Head of caudate nucleus (tissue), 42 donors: ENCODE results near the gene LDLRAD3.
"Not testable (repeated sequence)": the region's sequence is repeated elsewhere in the genome, so short reads cannot be mapped to it uniquely, and the experiment has no call there.

ENCODE experiments used
- DNase-seq, 42 donors: peaks; one replicate each; pipeline versions ENCODE4 v3.0.0 to v3.0.0-alpha.2; 2020 to 2021; ENCODE audit warnings: mixed read lengths in 7 of 42
- intact Hi-C: fragments of 100-400 bp; cut with DNase I; formaldehyde crosslinking; loops from one replicate; pipeline ENCODE4 v1.15.0; 2022

LDLRAD3 gene

DNA sequence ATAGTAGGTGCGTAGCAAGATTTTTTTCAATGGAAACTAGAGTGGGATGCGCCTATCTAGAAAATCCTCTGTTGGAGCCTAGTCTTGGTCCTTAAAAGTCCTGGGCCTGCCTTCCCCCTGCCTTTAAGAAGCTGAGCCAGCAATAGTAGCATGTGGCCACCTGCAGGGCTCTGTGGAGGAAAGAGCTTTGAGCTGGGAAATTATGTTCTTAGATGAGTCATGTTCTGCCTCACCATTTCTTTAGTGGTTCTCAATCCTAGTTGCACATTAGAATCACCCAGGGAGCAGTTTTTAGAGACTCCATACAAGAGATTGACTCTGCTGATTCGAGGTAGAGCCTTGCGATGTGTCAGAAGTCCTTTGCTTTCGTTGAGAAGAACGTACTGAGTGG is 211.9 kb downstream of the LDLRAD3 start:
- intact Hi-C loops = no loop called here
- no peak for DNase-seq

GRCh38 chr11:36156161-36156816 is 212.4 kb downstream of the LDLRAD3 start:
- DNase-seq = peak; percentile 24 to 87 (median 63)

GRCh38 chr11:36156817-36157519 is 213.1 kb downstream of the LDLRAD3 start:
- intact Hi-C loops = no loop called here
- no peak for DNase-seq

More at GRCh38 chr11:36156161-36156816, 212.4 kb downstream of the LDLRAD3 start:
- intact Hi-C loops = no loop called here

DNA sequence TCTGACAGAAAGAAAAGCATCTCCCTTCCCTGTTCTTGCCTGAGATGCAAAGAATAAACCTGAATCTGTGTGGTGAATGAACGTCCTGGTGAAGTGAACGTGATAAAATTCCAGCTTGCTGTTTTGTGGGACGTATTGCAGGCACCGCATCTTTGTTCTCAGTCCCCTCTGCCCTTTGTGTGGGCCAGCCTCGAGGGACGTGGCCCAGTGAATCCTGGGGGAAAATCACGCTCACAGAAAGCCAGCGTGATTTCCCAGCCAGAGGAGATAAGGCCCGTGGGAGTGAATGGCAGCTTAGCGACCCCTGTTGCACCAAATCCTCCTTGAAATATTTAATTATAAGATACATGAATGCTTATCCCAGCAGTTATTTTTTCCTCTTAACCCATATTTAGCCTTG is 216.2 kb downstream of the LDLRAD3 start:
- intact Hi-C loops = no loop called here
- DNase-seq = no peak

GRCh38 chr11:36161572-36161971 is 217.7 kb downstream of the LDLRAD3 start:
- no peak for DNase-seq
- intact Hi-C loops = no loop called here

GRCh38 chr11:36162006-36162882 is 218.4 kb downstream of the LDLRAD3 start:
- no peak for DNase-seq
- intact Hi-C loops = no loop called here

- intact Hi-C loops = no loop called here
Measured at GRCh38 chr11:36162883-36163434, 219.1 kb downstream of the LDLRAD3 start.

DNA sequence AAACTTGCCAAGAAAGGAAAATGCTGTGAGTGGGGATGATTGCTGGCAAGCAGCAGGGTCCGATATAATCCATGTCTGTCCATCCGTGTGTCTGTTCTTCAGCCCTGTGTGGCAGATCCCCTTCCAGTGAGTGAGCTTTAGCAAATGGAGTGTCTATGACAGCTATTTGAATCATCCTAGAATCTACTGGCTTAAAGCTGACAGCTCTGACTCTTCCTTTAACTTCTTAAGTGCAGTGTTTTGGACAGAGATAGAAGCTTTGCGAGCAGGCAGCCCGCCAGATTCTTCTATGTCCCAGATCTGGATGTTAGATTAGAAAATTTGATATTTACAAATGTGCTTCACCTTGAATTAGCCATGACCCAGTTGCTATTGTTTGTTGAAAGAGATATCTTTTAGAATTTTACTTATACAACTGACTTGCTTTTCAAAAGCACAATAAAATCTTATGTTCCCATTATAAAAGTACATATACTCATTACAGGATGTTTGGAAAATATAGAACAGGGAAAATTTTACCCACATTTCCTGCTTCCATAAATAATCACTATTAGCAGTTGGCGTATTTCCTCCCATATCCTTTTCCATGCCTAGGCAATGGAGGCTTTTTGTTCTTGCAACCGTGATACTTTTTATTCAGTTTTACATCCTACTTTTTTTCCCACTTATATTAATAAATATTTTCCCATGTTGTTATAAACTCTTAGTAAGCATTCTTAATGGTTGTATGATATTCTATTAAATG is 220.8 kb downstream of the LDLRAD3 start:
- intact Hi-C loops = no loop called here
- DNase-seq = no peak

More at GRCh38 chr11:36162883-36163434, 219.1 kb downstream of the LDLRAD3 start:
- DNase-seq = no peak

DNA sequence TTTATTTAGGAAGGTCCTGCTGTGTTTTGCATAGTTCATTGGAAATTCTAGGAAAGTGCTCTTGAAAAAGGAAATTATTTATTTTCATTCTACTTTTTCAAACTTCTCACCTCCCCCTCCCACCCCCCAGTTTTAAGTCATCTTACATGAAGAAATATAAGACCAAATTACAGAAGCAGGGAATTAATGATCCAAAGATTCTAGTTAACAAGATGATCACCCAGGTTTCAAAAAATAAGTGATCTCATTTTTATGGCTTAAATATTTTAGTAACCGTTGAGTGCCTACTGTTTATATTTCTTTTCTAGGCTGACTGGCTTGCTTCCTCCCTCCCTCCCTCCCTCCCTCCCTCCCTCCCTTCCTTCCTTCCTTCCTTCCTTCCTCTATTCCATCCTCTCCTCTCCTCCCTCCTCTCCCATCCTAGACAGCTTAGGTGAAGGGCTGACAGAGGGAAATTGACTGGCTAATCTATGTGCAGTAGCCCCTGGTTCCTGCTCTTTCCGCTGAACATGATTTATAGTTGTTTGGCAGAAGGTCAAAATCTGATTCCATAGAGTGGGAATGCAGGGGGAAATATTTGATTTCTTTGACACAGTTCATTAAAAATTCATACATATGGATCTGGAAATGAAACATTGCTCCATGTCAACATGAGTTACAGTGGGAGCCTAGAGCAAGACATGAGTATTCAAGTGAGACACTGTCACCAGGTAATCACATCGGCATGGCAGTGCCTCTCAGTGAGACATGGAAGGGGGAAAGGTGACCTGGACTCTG is 221.9 kb downstream of the LDLRAD3 start:
- no peak for DNase-seq
- intact Hi-C loops = no loop called here

GRCh38 chr11:36167073-36167472 is 223.2 kb downstream of the LDLRAD3 start:
- no peak for DNase-seq
- intact Hi-C loops = no loop called here

DNA sequence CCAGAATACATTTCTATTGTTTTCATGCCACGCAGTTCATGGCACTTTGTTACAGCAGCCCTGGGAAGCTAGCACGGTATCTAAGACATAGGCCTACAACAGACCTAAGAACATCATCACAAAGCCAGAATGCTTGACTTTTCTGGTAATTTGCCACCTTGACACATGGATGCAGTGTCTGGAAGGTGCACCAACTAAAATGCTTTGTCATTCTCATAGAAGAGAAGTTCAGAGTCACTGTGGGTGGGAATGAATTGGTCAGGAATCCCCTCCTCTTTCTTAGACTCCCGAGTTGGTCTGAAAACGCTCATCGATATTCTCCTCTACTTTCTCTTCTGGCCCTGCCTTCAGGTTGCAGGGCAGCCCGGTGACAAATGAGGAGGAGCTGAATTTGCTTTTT is 223.9 kb downstream of the LDLRAD3 start:
- no peak for DNase-seq
- intact Hi-C loops = no loop called here

GRCh38 chr11:36177836-36178235 is 234.0 kb downstream of the LDLRAD3 start:
- DNase-seq = no peak

GRCh38 chr11:36186340-36187175 is 242.7 kb downstream of the LDLRAD3 start:
- intact Hi-C loops = no loop called here
- DNase-seq = no peak

More at GRCh38 chr11:36177836-36178235, 234.0 kb downstream of the LDLRAD3 start:
- intact Hi-C loops = no loop called here

DNA sequence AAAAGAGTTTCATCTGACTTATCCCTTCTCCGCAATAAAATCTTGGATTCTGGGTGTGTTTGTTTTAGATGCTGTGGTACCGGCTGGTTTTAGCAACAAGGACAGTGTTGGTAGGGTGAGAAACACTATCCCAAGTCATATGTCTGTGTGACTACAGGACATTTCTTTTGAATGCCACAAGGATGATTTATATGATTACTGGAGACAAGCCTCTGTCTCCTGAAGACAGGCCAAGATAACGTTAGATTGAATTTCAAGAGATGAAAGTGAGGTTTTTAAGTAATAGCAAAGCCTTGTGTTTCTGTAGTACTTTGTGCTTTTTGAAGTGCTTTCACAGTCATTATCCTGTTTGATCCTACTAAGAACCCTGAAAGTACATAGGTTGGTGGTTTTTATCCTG is 243.8 kb downstream of the LDLRAD3 start:
- intact Hi-C loops = no loop called here
- DNase-seq = no peak

- DNase-seq, intact Hi-C loops: not testable (repeated sequence)
Measured at GRCh38 chr11:36189735-36190134, 245.9 kb downstream of the LDLRAD3 start.

DNA sequence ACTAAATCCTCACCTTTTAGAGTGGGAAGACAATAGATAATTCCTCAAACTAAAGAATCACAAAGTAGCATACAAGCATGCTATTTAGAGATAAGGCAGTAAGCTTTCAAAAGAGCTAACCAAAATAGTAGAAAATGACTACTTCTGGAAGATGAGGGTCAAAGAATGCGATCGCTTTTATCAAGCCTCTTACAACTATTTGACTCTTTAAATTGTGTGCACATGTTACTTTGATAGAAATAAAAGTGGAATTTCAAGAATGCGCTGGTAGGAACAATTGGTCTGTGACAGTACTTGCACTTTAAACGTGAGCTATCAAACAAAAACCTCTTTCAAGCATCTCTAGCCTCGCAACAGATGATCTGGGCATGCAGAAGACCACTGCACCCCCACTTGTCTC is 248.1 kb downstream of the LDLRAD3 start:
- DNase-seq = no peak
- intact Hi-C loops = no loop called here
